IMR-90 (cell line): ENCODE data around the gene CHMP5.

ENCODE experiments used
- BHLHE40 ChIP-seq: fragments of 150-350 bp; IDR thresholded peaks from 2 replicates; pipeline ENCODE4 v1.6.1; 2016; ENCODE audit warnings: mild to moderate bottlenecking, low read depth, low read length
- MAFK ChIP-seq: IDR thresholded peaks from 2 replicates; pipeline ENCODE4 v1.6.1; 2012; ENCODE audit warnings: low read depth, low read length, improper control_type of control experiment
- POLR2A ChIP-seq: IDR thresholded peaks from 2 replicates; pipeline ENCODE4 v1.6.1; 2012; ENCODE audit warnings: mild to moderate bottlenecking, low read depth, low read length
- RAD21 ChIP-seq: IDR thresholded peaks from 2 replicates; pipeline ENCODE4 v1.6.1; 2012; ENCODE audit warnings: low read length, improper control_type of control experiment
- SMC3 ChIP-seq: fragments of 150-350 bp; IDR thresholded peaks from 2 replicates; pipeline ENCODE4 v1.6.1; 2016; ENCODE audit warnings: low read depth, mild to moderate bottlenecking, antibody characterized with exemption, low read length, moderate library complexity
- TF ChIP-seq, protein P1 (sequence below): conservative IDR thresholded peaks from 2 replicates; pipeline ENCODE4 v1.5.1; 2012; ENCODE audit warnings: mild to moderate bottlenecking, low read depth, low read length, improper control_type of control experiment
- TF ChIP-seq, protein P2 (sequence below): fragments of 150-350 bp; IDR thresholded peaks from 2 replicates; pipeline ENCODE4 v1.6.1; 2017; ENCODE audit warnings: mild to moderate bottlenecking, antibody characterized with exemption, low read length, low read depth

DNA sequence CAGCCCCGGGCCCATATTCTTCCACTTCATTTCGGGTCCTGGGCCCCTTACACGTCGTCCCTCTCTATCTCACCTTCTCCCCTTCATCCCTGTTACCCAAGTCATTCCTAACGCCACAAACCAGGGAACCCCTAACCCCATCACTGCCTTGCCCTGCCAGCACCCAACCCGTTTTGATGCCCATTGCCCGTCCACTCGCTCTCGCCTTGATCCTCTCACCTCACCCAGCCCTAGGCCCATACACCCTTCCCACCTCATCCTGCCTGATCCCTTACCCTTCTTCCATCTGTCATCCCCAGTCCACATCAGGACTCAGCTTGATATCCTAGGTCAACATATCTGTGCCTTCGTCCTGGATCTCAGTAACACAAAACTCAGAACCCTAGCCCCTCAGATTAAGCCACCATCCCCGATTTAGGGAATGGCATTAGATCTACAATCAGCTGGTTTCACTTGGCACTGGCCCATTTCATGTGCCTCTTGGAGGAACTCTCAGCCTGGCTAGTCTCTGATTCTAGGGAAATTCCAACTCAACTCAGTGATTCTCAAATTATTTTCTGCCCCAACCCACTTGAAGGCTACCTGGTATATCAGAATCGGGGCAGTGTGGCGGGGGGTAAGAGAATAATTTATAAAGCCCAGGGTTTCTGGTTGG, 489 bp downstream of the CHMP5 start:
- TF ChIP-seq BHLHE40 (no peak), RAD21 (no peak), SMC3 (no peak), POLR2A (no peak), MAFK (no peak)
- TF ChIP-seq, protein P1, sequence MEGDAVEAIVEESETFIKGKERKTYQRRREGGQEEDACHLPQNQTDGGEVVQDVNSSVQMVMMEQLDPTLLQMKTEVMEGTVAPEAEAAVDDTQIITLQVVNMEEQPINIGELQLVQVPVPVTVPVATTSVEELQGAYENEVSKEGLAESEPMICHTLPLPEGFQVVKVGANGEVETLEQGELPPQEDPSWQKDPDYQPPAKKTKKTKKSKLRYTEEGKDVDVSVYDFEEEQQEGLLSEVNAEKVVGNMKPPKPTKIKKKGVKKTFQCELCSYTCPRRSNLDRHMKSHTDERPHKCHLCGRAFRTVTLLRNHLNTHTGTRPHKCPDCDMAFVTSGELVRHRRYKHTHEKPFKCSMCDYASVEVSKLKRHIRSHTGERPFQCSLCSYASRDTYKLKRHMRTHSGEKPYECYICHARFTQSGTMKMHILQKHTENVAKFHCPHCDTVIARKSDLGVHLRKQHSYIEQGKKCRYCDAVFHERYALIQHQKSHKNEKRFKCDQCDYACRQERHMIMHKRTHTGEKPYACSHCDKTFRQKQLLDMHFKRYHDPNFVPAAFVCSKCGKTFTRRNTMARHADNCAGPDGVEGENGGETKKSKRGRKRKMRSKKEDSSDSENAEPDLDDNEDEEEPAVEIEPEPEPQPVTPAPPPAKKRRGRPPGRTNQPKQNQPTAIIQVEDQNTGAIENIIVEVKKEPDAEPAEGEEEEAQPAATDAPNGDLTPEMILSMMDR = no peak
- TF ChIP-seq, protein P2, sequence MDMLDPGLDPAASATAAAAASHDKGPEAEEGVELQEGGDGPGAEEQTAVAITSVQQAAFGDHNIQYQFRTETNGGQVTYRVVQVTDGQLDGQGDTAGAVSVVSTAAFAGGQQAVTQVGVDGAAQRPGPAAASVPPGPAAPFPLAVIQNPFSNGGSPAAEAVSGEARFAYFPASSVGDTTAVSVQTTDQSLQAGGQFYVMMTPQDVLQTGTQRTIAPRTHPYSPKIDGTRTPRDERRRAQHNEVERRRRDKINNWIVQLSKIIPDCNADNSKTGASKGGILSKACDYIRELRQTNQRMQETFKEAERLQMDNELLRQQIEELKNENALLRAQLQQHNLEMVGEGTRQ = no peak
